ENCODE measurements around the gene ZNF189. TPM values are rescaled to one million over a fixed set of nuclear protein-coding genes. Genes with fewer than 3 reads are reported as not detected.

The ZNF189 gene
- total RNA-seq, 1 donor from 2014 or later: 18.8 TPM

DNA sequence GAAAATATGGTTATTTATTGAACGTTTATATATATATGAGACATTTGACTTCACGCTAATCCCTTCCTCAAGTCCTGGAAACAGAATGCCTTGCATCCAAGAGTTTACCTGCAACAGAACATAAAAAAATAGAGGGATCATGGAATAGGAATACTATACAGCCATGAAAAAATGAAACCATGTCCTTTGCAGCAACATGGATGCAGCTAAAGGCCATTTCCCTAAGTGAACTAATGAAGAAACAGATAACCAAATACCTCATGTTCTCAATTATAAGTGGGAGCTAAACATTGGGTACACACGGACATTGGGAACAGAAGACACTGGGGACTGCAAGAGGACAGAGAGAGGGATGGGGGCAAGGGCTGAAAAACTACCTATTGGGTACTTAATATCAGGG, 26.8 kb upstream of the ZNF189 start:
- Histone ChIP-seq H3K36me3 (no peaks in the 10 kb centered on the region), H3K9me3 (replicated peaks) (peaks cover 4% of the 10 kb centered on the region), H3K4me1 (no peaks in the 10 kb centered on the region), H3K4me3 (no peak overlapping the region), H3K27me3 (ENCODE audit: low read depth) (no peaks in the 10 kb centered on the region), H3K27ac (replicated peaks) (no peak overlapping the region)
- DNase-seq: no peak
- TF ChIP-seq, protein P1, sequence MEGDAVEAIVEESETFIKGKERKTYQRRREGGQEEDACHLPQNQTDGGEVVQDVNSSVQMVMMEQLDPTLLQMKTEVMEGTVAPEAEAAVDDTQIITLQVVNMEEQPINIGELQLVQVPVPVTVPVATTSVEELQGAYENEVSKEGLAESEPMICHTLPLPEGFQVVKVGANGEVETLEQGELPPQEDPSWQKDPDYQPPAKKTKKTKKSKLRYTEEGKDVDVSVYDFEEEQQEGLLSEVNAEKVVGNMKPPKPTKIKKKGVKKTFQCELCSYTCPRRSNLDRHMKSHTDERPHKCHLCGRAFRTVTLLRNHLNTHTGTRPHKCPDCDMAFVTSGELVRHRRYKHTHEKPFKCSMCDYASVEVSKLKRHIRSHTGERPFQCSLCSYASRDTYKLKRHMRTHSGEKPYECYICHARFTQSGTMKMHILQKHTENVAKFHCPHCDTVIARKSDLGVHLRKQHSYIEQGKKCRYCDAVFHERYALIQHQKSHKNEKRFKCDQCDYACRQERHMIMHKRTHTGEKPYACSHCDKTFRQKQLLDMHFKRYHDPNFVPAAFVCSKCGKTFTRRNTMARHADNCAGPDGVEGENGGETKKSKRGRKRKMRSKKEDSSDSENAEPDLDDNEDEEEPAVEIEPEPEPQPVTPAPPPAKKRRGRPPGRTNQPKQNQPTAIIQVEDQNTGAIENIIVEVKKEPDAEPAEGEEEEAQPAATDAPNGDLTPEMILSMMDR (IDR thresholded peaks at IDR 0.05; ENCODE audit: borderline replicate concordance): no peak
- intact Hi-C loops (cut with micrococcal nuclease): no loop called here

DNA sequence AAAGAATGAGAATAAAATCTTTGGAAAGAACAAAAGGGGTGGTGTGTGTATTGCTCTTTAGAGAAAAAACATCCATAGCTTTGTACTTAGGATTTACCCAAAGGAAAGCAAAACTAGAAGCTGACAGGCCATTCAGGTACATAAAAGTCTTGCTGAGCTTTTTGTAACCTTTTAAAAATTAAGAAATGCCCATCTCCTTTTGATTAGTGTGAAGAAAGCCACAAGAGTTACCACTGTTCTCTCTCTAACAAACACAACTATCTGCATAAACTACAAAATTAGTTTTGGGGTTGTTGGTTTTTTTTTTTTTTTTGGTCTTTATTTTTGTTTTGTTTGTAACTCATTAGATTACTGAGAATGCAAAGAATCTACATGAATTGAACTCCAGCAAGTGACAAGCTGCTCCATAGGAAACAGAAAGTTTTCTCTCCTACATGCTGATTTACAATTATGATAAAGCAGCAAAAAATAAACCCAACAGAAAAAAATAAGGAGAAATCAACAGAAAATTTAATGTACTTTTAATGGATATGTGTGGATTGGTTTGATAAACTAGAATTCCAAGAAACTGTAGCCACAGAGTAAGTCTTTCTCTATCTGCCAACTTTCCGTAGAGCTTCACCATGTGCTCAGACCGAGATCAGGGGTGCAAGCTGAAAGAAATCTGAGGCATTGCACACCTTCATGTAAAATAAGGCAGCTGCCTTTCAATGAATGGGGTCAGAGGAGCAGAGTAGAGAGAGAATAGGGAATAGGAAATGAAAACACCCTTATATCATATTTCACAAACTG, 26.1 kb upstream of the ZNF189 start:
- H3K27ac ChIP-seq (replicated peaks): no peak overlapping the region
- intact Hi-C loops (cut with micrococcal nuclease): no loop called here

DNA sequence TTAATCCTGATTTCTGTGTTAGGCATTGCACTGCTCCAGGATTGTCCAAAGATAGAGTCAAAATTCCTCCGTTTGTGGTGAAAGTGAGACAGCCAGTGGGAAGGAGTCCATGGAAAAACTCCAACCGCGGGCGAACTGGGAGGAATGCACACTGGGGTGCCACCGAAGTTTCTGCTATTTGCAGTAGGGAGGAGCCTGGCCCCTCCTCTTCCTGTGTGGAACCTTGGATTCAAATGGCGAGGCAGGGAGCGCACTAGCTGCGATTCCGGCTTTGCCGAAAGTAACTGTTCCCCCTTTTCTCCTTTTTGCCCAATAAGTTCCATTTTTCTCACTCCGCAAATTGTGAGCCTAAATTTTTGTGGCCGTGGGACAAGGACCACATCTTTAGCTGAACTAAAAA, 23.1 kb upstream of the ZNF189 start:
- Histone ChIP-seq H3K36me3 (no peaks in the 10 kb centered on the region), H3K27ac (replicated peaks) (no peak overlapping the region), H3K4me3 (no peak overlapping the region), H3K27me3 (ENCODE audit: low read depth) (no peaks in the 10 kb centered on the region), H3K4me1 (no peaks in the 10 kb centered on the region), H3K9me3 (replicated peaks) (peaks cover 14% of the 10 kb centered on the region)
- no peak for DNase-seq
- TF ChIP-seq, protein P1 (IDR thresholded peaks at IDR 0.05; ENCODE audit: borderline replicate concordance): no peak
- intact Hi-C loops (cut with micrococcal nuclease): no loop called here

More for the DNA sequence above, 26.1 kb upstream of the ZNF189 start:
- no peak overlapping the region for H3K4me3 ChIP-seq
- no peaks in the 10 kb centered on the region for H3K36me3 ChIP-seq
- no peaks in the 10 kb centered on the region for H3K27me3 ChIP-seq (ENCODE audit: low read depth)
- no peak for DNase-seq
- H3K4me1 ChIP-seq: no peaks in the 10 kb centered on the region
- H3K9me3 ChIP-seq (replicated peaks): peaks cover 4% of the 10 kb centered on the region
- TF ChIP-seq, protein P1 (IDR thresholded peaks at IDR 0.05; ENCODE audit: borderline replicate concordance): no peak

DNA sequence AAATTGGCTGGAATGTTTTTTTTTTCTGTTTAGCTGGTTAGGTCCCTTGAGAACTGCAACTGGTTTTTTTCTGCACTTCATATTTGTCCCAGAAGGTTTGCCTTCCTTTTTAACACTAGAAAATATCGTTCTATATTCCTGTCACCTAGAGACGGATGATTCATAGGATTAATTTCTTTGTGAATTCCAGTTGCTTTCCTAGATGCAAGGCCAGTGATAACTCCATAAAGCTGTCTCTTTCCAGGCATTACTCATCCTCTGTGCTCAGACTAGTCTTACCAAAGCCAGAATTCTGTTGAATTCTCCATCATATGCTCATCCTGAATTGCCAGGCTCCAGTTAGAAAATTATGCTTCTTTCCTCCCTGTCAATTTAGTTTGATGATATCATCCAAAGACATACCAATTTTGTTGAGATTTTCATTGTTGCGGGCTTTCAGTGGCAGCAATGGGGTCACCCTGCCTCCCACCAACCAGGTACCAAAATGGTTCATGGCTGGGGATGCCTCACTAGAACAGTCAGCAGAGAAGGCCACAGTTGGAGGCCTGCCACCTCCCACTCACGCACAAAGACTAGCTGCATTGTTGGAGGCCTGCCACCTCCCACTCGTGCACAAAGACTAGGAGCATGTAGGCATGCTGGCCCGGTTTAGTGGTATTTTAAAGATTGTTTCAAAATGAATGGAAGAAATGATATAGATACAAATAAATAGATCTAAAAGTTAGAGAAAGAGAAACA, 22.4 kb upstream of the ZNF189 start:
- no peaks in the 10 kb centered on the region for H3K4me1 ChIP-seq
- no peak overlapping the region for H3K27ac ChIP-seq (replicated peaks)
- no peak for DNase-seq
- no peaks in the 10 kb centered on the region for H3K27me3 ChIP-seq (ENCODE audit: low read depth)
- TF ChIP-seq, protein P1 (IDR thresholded peaks at IDR 0.05; ENCODE audit: borderline replicate concordance): no peak
- H3K9me3 ChIP-seq (replicated peaks): peaks cover 14% of the 10 kb centered on the region
- intact Hi-C loops (cut with micrococcal nuclease): no loop called here
- no peaks in the 10 kb centered on the region for H3K36me3 ChIP-seq
- no peak overlapping the region for H3K4me3 ChIP-seq

DNA sequence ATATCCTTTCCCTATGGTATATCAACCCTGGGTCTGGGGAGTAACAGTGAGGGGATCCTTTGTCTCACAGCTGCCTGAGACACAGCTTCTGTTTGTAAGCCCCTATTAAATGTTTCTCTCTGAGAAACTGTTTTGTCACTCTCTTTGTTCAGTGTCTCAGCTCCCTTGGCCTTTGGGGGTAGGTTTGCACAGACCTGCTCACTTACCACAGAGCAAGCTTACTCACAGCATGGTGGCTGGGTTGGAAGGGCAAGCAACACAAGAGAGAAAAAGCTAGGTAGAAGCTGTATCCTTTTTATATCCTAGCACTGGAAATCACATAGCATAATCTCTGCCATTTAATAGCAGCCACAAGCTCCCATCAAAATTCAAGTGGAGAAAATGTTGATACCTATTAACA, 18.4 kb upstream of the ZNF189 start:
- intact Hi-C loops (cut with micrococcal nuclease): no loop called here
- TF ChIP-seq, protein P1 (IDR thresholded peaks at IDR 0.05; ENCODE audit: borderline replicate concordance): no peak
- H3K27me3 ChIP-seq (ENCODE audit: low read depth): no peaks in the 10 kb centered on the region
- H3K4me1 ChIP-seq: no peaks in the 10 kb centered on the region
- no peak overlapping the region for H3K27ac ChIP-seq (replicated peaks)
- H3K9me3 ChIP-seq (replicated peaks): peaks cover 23% of the 10 kb centered on the region
- no peaks in the 10 kb centered on the region for H3K36me3 ChIP-seq
- no peak for DNase-seq
- no peak overlapping the region for H3K4me3 ChIP-seq
